Measurements from ENCODE around the gene RTTN. TPM values are rescaled to one million over a fixed set of nuclear protein-coding genes. Genes with fewer than 3 reads are reported as not detected.

The RTTN gene
- total and polyA plus RNA-seq, 9 of the 15 experiments (the other 6 are each of a cell fraction or from before 2014, with no cell fraction given), result 3.1 to 18.3 (median 10.6) TPM

- 96% methylated on average over 2 of the region's 2 CpGs for WGBS (ENCODE audit: insufficient coverage, low coverage, missing lambda C conversion rate)
- DNase-seq (ENCODE audit: extremely low read depth in 1 of 4, low spot score in 3 of 4), result no peak
- POLR2A ChIA-PET, result no interaction called here
These were observed 30.3 kb downstream of the RTTN start for GRCh38 chr18:70175216-70175615.

GRCh38 chr18:70172225-70172624 is 33.3 kb downstream of the RTTN start:
- no TSS peak for BruUV-seq (replicated peaks)
- H2AFZ ChIP-seq (ENCODE audit: low read depth, low read length), result no peak overlapping the region
- H3K79me2 ChIP-seq (ENCODE audit: control insufficient read depth, insufficient read depth, low read length), result no peaks in the 10 kb centered on the region
- ChIA-PET CTCF (ENCODE audit: low intra/inter-chr PET ratio) (interaction anchor here (1.0 to 2.2 kb wide), 2 partner anchors 261 to 279 kb away, joined by 3 to 13 read pairs; no protein-coding TSS in a partner anchor), POLR2A (interaction anchor here (0.6 kb wide), 1 partner anchor 30 kb away, joined by 4 read pairs; no protein-coding TSS in a partner anchor)
- H3K4me1 ChIP-seq (replicated peaks in 1 of 2; ENCODE audit: control insufficient read depth in 2 of 2, insufficient read depth in 2 of 2, low read length in 2 of 2), result no peaks in the 10 kb centered on the region
- H4K20me1 ChIP-seq (replicated peaks; ENCODE audit: control insufficient read depth, insufficient read depth, low read length), result no peaks in the 10 kb centered on the region
- ATAC-seq, result no peak
- no peak overlapping the region for H3K27ac ChIP-seq (ENCODE audit: extremely low read depth, low read depth, low read length)
- no peak for FAIRE-seq
- H3K9me1 ChIP-seq (ENCODE audit: control insufficient read depth, insufficient read depth, low read length), result no peaks in the 10 kb centered on the region
- no peaks in the 10 kb centered on the region for H3K9me3 ChIP-seq (replicated peaks; ENCODE audit: control insufficient read depth, insufficient read depth, low read depth, low read length)
- no peaks in the 10 kb centered on the region for H3K36me3 ChIP-seq (ENCODE audit: control insufficient read depth, insufficient read depth, low read length)
- DNase-seq (ENCODE audit: extremely low read depth in 1 of 4, low spot score in 3 of 4), result no peak
- no peak overlapping the region for H3K4me2 ChIP-seq (ENCODE audit: insufficient read depth, low read length)
- intact Hi-C loops (cut with micrococcal nuclease) (no loop called here), in situ Hi-C loops (cut with MboI) (no loop called here)
- H3K4me3 ChIP-seq, result no peak overlapping the region
- no peak overlapping the region for H3K9ac ChIP-seq (ENCODE audit: insufficient read depth in 1 of 2, low read depth in 2 of 2, low read length in 2 of 2)
- H3K27me3 ChIP-seq (ENCODE audit: control insufficient read depth in 2 of 2, insufficient read depth in 2 of 2, low read length in 2 of 2), result no peaks in the 10 kb centered on the region
- TF ChIP-seq ID3 (CRISPR knock-in tag; IDR thresholded peaks at IDR 0.05), result no peak
- no peak for TF ChIP-seq ID3 (tag; IDR thresholded peaks at IDR 0.05)
- no peak for TF ChIP-seq ZNF644 (tag; IDR thresholded peaks at IDR 0.05; ENCODE audit: low read depth)
- no peak for TF ChIP-seq ZFPM2 (CRISPR knock-in tag; IDR thresholded peaks at IDR 0.05)
- no peak for TF ChIP-seq ADNP (tag; IDR thresholded peaks at IDR 0.05)
- TF ChIP-seq ZNF232 (CRISPR knock-in tag; IDR thresholded peaks at IDR 0.05), result no peak
- TF ChIP-seq TCF3 (CRISPR knock-in tag; IDR thresholded peaks at IDR 0.05), result no peak
- TF ChIP-seq RAD21 (CRISPR knock-in tag; conservative IDR thresholded peaks at IDR 0.05 in 1 of 2, IDR thresholded peaks at IDR 0.05 in 1 of 2), result peak in 1 of 2 experiments; percentile 28; a peak in 2 of 4 replicates
- no peak for TF ChIP-seq NCOA4 (IDR thresholded peaks at IDR 0.05; ENCODE audit: partially characterized antibody)
- no peak for TF ChIP-seq MTF1 (CRISPR knock-in tag; IDR thresholded peaks at IDR 0.05; ENCODE audit: borderline replicate concordance)

More at GRCh38 chr18:70175216-70175615, 30.3 kb downstream of the RTTN start:
- intact Hi-C loops (cut with micrococcal nuclease), result no loop called here
- no TSS peak for BruUV-seq (replicated peaks)
- Histone ChIP-seq H3K36me3 (ENCODE audit: control insufficient read depth, insufficient read depth, low read length) (0 out of 3 replicates have a peak, but pooled peaks cover 3% of the 10 kb centered on the region), H4K20me1 (replicated peaks; ENCODE audit: control insufficient read depth, insufficient read depth, low read length) (no peaks in the 10 kb centered on the region), H3K4me2 (ENCODE audit: insufficient read depth, low read length) (no peak overlapping the region), H3K4me3 (no peak overlapping the region), H3K27ac (ENCODE audit: extremely low read depth, low read depth, low read length) (no peak overlapping the region), H3K4me1 (replicated peaks in 1 of 2; ENCODE audit: control insufficient read depth in 2 of 2, insufficient read depth in 2 of 2, low read length in 2 of 2) (no peaks in the 10 kb centered on the region), H3K9me1 (ENCODE audit: control insufficient read depth, insufficient read depth, low read length) (no peaks in the 10 kb centered on the region), H3K79me2 (ENCODE audit: control insufficient read depth, insufficient read depth, low read length) (no peaks in the 10 kb centered on the region), H3K27me3 (ENCODE audit: control insufficient read depth in 2 of 2, insufficient read depth in 2 of 2, low read length in 2 of 2) (no peaks in the 10 kb centered on the region), H2AFZ (ENCODE audit: low read depth, low read length) (no peak overlapping the region), H3K9me3 (replicated peaks; ENCODE audit: control insufficient read depth, insufficient read depth, low read depth, low read length) (no peaks in the 10 kb centered on the region), H3K9ac (ENCODE audit: insufficient read depth in 1 of 2, low read depth in 2 of 2, low read length in 2 of 2) (no peak overlapping the region)
- TF ChIP-seq NCOA4 (IDR thresholded peaks at IDR 0.05; ENCODE audit: partially characterized antibody), result no peak
- no peak for TF ChIP-seq CEBPG (CRISPR knock-in tag; IDR thresholded peaks at IDR 0.05)
- TF ChIP-seq CEBPG (tag; conservative IDR thresholded peaks at IDR 0.05 in 1 of 2, IDR thresholded peaks at IDR 0.05 in 1 of 2), result 0 out of 4 replicates have a peak, but pooled peaks of 1 of the 2 experiments have one; percentile 16
- TF ChIP-seq CREB5 (CRISPR knock-in tag; IDR thresholded peaks at IDR 0.05), result no peak
- in situ Hi-C loops (cut with MboI), result no loop called here
- CTCF ChIA-PET (ENCODE audit: low intra/inter-chr PET ratio), result no interaction called here
- FAIRE-seq (no peak), ATAC-seq (no peak)
